WTC11 (cell line): ENCODE results near the gene DNAJC10.

ENCODE experiments used
- KAT7 ChIP-seq: sonication (generic); formaldehyde crosslinking; IDR thresholded peaks from 2 replicates; pipeline ENCODE4 v1.8.1; 2023; ENCODE audit warnings: missing genetic modification reagents, mild to moderate bottlenecking, borderline replicate concordance
- SP1 ChIP-seq: sonication (generic); formaldehyde crosslinking; conservative IDR thresholded peaks from 2 replicates; pipeline ENCODE4 v1.8.1; 2022; ENCODE audit warnings: missing genetic modification reagents

DNA sequence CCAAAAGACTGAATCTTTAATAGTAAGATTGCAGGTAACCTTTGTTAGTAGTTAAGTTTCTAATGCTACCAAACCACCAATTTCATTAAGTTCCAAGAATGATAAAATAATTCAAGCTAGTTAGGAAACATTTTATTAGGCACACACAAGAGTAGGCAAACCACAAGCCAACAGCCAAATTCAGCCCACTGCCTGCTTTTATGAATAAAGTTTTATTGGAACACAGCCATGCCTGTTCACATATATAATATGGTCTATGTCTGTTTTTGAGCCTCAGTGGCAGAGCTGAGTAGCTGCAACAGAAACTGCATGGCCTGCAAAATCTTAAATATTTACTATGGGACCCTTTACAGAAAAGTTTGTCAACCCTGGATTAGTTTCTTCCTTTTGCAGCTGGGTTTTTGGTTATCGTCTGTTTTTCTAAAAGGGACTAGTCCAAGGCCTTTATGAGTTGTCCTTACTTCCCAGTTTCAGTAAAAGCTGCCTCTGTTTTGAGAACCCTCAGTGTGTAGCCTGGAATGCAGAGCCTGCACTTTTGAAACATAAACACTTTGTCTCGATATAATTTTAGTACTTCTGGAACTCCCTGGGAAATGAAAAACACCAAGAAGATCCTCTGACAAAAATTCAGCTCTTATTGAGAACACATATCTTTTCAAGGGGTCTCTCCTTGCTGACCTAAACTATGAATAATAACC, 111.3 kb downstream of the DNAJC10 start:
- TF ChIP-seq KAT7 (CRISPR knock-in tag) = no peak
- TF ChIP-seq SP1 = no peak
